HG02623 (cell line): ENCODE measurements around the gene SERPINE1.

Experiments used
- ATAC-seq: cut with Tn5 transposase; IDR thresholded peaks from one replicate; pipeline ENCODE4 v1.9.1; 2021; ENCODE audit warnings: moderate library complexity; ENCODE audit not compliant: unreplicated experiment

SERPINE1 gene

GRCh38 chr7:101166909-101167644, 40.2 kb downstream of the SERPINE1 start:
- no peak for ATAC-seq

DNA sequence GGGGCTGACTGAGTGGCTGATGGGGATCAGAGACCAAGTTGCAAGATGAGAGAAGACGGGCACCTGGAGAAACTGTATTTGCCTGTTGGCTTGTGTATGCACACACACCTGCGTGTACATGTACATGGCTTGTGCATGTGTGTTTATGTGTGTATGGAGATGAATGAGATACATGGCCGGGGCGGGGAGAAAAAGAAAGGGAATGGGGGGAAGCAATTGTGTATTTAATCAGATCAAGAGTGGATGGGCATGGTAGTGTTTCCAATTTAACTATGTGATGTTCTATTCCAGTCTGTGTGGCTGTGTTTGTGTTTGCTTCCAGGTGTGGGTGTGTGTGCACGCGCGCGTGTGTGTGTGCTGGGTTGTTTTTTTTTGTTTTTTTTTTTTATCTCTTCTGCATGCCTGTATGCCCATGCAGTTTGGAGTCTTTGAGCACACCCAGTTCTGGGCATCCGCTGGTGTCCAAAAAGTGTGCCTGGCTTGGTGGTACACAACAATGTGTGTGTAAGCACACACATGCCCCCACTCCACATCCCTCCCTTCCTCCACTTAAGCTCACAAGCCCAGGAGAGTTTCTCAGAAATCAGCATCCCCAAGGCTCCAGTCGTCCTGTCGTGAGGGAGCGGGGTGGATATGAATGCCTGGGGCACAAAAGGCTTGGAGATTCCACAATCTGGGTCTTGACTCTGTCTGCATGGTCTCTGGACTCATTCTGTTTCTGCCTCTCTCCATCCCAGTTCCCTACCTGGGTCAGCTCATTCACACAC, 40.9 kb downstream of the SERPINE1 start:
- ATAC-seq, result no peak

DNA sequence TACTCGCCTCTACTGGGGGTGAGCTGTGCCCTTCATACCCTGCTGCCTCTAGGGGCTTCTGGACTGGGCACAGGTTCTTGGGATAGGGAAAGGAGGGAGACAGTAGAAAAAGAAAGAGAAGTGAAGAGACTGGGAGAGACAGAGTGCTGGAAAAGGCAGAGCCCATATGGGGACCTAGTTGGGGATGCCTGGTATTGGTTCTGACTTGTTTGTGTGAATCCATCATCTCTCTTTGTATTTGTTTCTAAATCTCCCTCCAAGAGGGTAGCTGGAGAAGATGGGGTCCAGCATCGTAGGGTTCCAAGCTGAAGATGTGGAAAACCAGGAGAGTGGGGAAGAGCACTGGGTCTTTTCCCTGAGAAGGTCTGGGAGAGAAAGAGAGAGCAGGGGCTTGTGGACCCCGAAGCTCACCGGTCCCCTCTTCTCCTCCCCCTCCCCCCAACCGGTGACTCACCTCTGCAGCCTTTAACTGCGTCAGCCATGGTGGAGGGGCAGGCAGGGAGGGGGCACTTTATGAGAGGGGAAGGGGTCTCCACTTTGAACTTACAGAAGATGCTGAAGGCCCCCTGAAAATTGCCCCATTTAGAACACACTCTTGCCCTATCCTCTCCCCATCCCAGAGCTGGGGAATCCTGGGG, 41.6 kb downstream of the SERPINE1 start:
- ATAC-seq, result no peak

- no peak for ATAC-seq
These were observed 42.4 kb downstream of the SERPINE1 start for GRCh38 chr7:101169110-101169837.

DNA sequence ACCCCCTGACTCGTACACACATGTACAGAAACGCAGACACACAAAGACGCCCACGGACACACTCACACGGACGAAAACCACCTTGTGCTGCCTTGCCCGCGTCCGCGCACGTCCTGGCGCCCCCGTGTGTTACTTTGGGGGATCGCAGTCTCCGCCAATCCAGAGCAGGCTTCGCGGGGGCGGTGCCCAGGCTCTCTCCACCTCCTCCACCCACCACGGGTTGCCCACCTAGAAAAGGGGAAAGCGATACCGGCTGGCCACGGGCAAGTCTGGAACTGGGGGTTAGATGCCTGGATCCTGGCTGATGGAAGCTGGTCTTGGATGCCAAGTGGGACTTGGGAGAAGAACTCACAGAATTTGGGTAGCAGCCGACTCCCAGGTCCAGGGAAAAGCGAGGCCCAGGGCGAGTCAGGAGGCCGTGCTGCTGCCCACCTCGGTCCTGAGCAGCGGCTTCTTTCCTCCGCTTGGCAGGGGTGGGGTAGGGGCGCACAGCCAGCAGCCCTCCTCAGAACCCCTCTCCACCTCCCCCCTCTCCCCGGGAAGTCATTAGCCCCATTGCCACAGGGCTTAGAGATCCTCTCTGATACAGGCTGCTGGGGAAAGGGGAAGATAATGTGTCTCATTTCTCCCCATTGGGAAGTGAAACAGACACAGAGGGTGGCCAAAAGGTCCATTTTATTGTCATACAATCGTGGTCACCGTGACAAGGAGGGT, 43.1 kb downstream of the SERPINE1 start:
- no peak for ATAC-seq

GRCh38 chr7:101170617-101171441, 43.9 kb downstream of the SERPINE1 start:
- no peak for ATAC-seq

DNA sequence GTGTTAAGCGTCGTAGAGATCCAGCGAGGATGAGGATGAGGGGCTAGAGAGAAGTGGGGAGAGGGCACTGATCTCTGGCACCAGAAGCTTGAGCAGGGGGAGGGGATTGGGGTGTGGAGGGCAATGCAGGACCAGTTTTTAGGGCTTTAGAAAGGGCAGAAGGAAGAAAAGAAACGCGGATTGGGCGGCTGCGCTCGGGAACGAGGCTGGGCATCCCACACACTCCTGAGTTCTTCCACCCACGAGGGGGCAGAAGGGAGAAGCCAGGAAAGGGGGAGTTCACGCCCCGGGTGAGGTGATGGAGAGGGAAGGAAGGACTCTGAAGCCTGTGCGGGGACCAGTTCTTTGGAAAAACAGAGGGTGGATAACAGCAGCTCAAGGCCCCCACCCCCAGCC, 44.5 kb downstream of the SERPINE1 start:
- no peak for ATAC-seq

DNA sequence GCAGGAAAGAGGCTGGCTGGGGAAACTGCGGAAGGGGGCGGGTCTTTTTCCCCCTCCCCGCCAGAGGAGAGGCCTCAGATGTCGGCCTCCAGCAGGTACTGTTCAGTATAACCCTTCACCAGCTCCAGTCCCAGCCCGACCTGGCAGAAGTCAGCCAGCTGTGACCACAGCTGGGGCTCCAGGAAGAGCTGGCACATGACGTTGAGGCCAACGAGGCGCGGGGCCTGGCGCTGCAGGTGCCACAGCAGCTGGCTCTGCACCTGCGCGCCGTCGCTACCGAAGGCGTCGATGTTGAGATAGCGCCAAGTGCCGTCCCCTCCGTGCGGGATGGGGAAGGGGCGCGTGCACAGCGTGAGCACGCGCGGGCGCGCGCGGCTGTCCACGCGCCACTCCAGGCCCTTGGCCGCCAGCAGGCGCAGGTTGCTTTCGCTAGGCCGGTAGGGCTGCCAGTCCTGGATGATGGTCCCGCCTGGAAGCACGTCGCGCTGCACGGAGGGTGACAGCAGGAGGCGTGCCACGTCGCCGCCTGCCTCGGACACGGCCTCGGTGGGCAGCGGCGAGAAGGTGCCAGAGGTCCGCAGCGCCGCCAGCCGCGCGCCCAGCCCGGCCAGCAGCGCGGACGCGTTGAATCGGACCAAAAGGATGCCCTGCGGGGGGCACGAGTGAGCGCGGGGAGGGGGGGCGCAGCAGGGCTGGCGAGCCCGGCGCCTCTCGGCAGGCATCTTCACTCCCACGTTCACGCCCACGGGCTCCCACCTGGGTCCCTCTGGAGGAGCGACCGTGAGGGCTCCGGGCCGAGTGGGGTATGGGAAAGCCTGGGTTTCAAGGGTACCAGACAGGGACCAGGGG, 45.3 kb downstream of the SERPINE1 start:
- no peak for ATAC-seq

GRCh38 chr7:101172854-101173751, 46.2 kb downstream of the SERPINE1 start:
- ATAC-seq, result no peak

- no peak for ATAC-seq
These were observed 46.9 kb downstream of the SERPINE1 start for GRCh38 chr7:101173752-101174244.

GRCh38 chr7:101174322-101174854, 47.5 kb downstream of the SERPINE1 start:
- no peak for ATAC-seq

DNA sequence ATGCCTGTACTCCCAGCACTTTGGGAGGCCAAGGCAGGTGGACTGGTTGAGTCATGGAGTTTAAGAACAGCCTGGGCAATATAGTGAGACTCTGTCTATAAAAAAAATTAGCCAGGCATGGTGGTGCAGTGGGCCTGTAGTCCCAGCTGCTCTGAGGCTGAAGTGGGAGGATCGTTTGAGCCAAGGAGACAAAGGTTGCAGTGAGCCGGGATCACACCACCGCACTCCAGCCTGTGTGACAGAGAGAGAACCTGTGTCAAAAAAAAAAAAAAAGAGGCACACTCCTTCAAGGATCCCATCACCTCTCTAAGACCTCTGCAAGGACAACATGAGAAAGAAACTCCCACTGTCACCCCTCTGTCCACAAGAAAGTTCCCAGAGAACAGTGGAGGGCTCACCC, 48.8 kb downstream of the SERPINE1 start:
- no peak for ATAC-seq

GRCh38 chr7:101177644-101178043, 50.7 kb downstream of the SERPINE1 start:
- no peak for ATAC-seq

GRCh38 chr7:101179117-101179516, 52.2 kb downstream of the SERPINE1 start:
- no peak for ATAC-seq

DNA sequence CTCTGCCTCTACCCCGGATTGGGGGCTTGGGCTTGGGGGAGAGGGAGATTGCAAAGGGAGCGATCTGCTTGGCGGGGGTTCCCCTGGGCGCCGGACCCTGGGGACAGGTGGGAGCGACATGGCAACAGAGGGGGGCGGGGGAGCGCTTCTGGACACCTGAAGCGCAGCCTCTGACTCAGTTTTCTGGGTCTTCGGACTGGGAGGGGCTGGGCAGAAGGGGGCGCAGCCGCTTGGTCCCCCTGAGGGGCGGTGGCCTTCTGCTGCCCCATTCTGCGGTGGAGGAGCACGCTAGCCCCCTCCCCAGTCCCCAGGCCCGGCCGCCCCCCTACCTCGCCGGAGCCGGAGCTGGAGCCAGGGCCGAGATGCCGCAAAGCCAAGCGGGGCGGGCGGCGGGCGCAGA, 52.8 kb downstream of the SERPINE1 start:
- ATAC-seq, result no peak

DNA sequence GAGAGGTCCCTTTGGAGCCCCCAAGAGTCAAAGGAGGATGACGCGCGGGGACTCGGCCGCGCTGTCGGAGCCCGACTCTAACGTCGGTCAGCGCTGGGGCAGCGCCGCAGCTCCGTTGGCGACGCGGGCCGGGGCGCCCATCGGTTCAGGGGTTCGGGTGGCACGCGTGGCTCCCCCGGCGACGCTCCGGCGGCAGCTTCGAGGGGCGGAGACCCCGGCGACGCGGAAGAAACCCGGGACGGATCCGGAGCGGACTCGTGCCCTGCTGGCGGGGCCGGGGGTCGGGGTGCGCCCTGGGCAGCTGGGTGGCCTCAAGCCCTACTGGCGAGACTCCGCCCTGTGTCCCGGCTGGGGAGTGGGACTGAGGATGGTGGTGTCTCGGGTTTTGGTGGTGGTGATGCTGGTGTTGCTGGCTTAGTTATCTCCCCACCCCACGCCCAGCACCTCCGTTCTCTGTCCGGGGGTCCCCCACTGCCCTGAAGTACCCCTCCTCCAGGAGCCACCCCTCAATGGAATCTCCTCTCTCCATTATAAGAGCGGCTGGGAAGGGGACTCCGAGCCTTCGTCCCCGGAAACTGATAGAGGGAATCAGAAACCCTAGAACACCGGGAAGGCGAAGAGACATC, 53.3 kb downstream of the SERPINE1 start, which contains the start of gene NAT16:
Gene NAT16 (minus strand): TSS at position 164 of the 626 bp plus-strand sequence. CDS start 5,486 bp downstream, outside the sequence.
- no peak for ATAC-seq
